HCT116 (cell line): ENCODE data around the gene NGEF. TPM values are rescaled to one million over a fixed set of nuclear protein-coding genes. Genes with fewer than 3 reads are reported as not detected.

Source experiments
- ATAC-seq: fragments of 200-7000 bp; cut with Tn5 transposase; 2 replicates; pipeline ENCODE4 v1.9.1; 2020; ENCODE audit warnings: mild to moderate bottlenecking, moderate library complexity
- BruUV-seq: library from RNA; stranded (reverse); fragments of 400-500 nt; replicated peaks from 2 replicates; lab custom pipeline; 2021; lab: Mats Ljungman, UMichigan
- CTCF ChIA-PET: fragments of 300-600 bp; sonication (Branson Sonifier 250); formaldehyde crosslinking; loops from one replicate; lab custom pipeline; 2021; ENCODE audit warnings: antibody characterized with exemption; lab: Charles Lee
- POLR2A ChIA-PET: fragments of 300-600, 350-600 bp; sonication (Branson Sonifier 250); formaldehyde crosslinking; loops from one replicate; lab custom pipeline; 2021; ENCODE audit warnings: antibody characterized with exemption; lab: Charles Lee
- RAD21 ChIA-PET, 2 experiments: fragments of 300-600 bp; sonication (Branson Sonifier 250); formaldehyde crosslinking; loops; one replicate each; lab custom pipeline; 2023; ENCODE audit warnings: low total read pairs in 2 of 2; ENCODE audit not compliant: uncharacterized antibody in 2 of 2, unreplicated experiment in 2 of 2, low non-redundant PET in 1 of 2; lab: Charles Lee
- DNase-seq: peaks from one replicate; pipeline ENCODE4 v3.0.0-alpha.2; 2010; ENCODE audit warnings: low read depth, low spot score
- H2AFZ ChIP-seq: fragments of 200-600 bp; shearing (Covaris generic), sonication (generic); 2 replicates; pipeline ENCODE4 v1.6.1; 2017; ENCODE audit warnings: low read depth, mixed run types, mixed read lengths, antibody characterized with exemption, low read length; ENCODE audit not compliant: poor library complexity, severe bottlenecking
- H3K27ac ChIP-seq: 2 replicates; pipeline ENCODE4 v1.5.1; 2012; ENCODE audit warnings: low read depth, low read length
- H3K27me3 ChIP-seq: fragments of 200-600 bp; sonication (generic); 2 replicates; pipeline ENCODE4 v1.6.1; 2016; ENCODE audit warnings: mixed run types, low read length, mixed read lengths; ENCODE audit not compliant: insufficient read depth
- H3K36me3 ChIP-seq, 2 experiments: fragments of 200-500 bp in 1 of 2; fragments of 200-600 bp in 1 of 2; sonication (Bioruptor generic) in 1 of 2; sonication (generic) in 1 of 2; 2 replicates each; pipeline versions ENCODE4 v1.5.1 to v1.6.1; 2014 to 2016; ENCODE audit warnings: low read length in 2 of 2, inconsistent platforms in 1 of 2, mixed read lengths in 1 of 2, mixed run types in 1 of 2; ENCODE audit not compliant: insufficient read depth in 2 of 2, control insufficient read depth in 1 of 2
- H3K4me1 ChIP-seq, 2 experiments: fragments of 200-600 bp in 1 of 2; sonication (generic) in 1 of 2; 2 replicates each; pipeline versions ENCODE4 v1.5.1 to v1.6.1; 2012 to 2017; ENCODE audit warnings: low read length in 2 of 2, inconsistent platforms in 1 of 2, mild to moderate bottlenecking in 1 of 2, mixed read lengths in 1 of 2, mixed run types in 1 of 2, moderate library complexity in 1 of 2; ENCODE audit not compliant: insufficient read depth in 2 of 2, control insufficient read depth in 1 of 2
- H3K4me2 ChIP-seq: fragments of 200-600 bp; sonication (generic); 2 replicates; pipeline ENCODE4 v1.6.1; 2017; ENCODE audit warnings: mixed run types, low read length, mixed read lengths
- H3K4me3 ChIP-seq, 2 experiments: fragments of 200-600 bp in 1 of 2; sonication (generic) in 1 of 2; replicated peaks in 1 of 2; 2 replicates each; pipeline ENCODE4 v1.5.1; 2011 to 2016; ENCODE audit warnings: low read length in 2 of 2, control low read depth in 1 of 2, low read depth in 1 of 2, mild to moderate bottlenecking in 1 of 2, mixed read lengths in 1 of 2, mixed run types in 1 of 2
- H3K79me2 ChIP-seq: fragments of 200-600 bp; sonication (generic); 2 replicates; pipeline ENCODE4 v1.6.1; 2017; ENCODE audit warnings: mild to moderate bottlenecking, mixed run types, low read length, moderate library complexity, mixed read lengths; ENCODE audit not compliant: insufficient read depth
- H3K9ac ChIP-seq: fragments of 200-600 bp; sonication (generic); 2 replicates; pipeline ENCODE4 v1.6.1; 2016; ENCODE audit warnings: low read length, mixed read lengths
- H3K9me2 ChIP-seq: fragments of 200-600 bp; sonication (generic), shearing (Covaris generic); 2 replicates; pipeline ENCODE4 v1.6.1; 2017; ENCODE audit warnings: mixed run types, mild to moderate bottlenecking, moderate library complexity; ENCODE audit not compliant: insufficient read depth
- H3K9me3 ChIP-seq, 2 experiments: fragments of 200-500 bp in 1 of 2; fragments of 200-600 bp in 1 of 2; sonication (Bioruptor generic) in 1 of 2; sonication (generic) in 1 of 2; 2 replicates each; pipeline ENCODE4 v1.6.1; 2014 to 2017; ENCODE audit warnings: low read length in 2 of 2, mixed read lengths in 2 of 2, inconsistent platforms in 1 of 2, low read depth in 1 of 2, mild to moderate bottlenecking in 1 of 2, mixed run types in 1 of 2, moderate library complexity in 1 of 2; ENCODE audit not compliant: control insufficient read depth in 1 of 2, insufficient read depth in 1 of 2
- H4K20me1 ChIP-seq: fragments of 200-600 bp; sonication (generic), shearing (Covaris generic); 2 replicates; pipeline ENCODE4 v1.6.1; 2017; ENCODE audit warnings: mixed run types, mild to moderate bottlenecking, moderate library complexity; ENCODE audit not compliant: insufficient read depth
- EGR1 ChIP-seq: IDR thresholded peaks from 2 replicates; pipeline ENCODE4 v1.6.1; 2012; ENCODE audit warnings: low read depth
- ELF1 ChIP-seq: IDR thresholded peaks from 2 replicates; pipeline ENCODE4 v1.6.1; 2012; ENCODE audit warnings: low read depth, borderline replicate concordance
- EZH2 ChIP-seq: fragments of 200-600 bp; sonication (generic); IDR thresholded peaks from 2 replicates; pipeline ENCODE4 v1.6.1; 2017; ENCODE audit warnings: antibody characterized with exemption, mixed run types
- FOSL1 ChIP-seq: IDR thresholded peaks from 2 replicates; pipeline ENCODE4 v1.6.1; 2012; ENCODE audit warnings: low read depth
- MAX ChIP-seq: IDR thresholded peaks from 2 replicates; pipeline ENCODE4 v1.6.1; 2012
- POLR2AphosphoS5 ChIP-seq: IDR thresholded peaks from 2 replicates; pipeline ENCODE4 v1.6.1; 2011; ENCODE audit warnings: mild to moderate bottlenecking, low read depth, low read length, moderate library complexity
- RAD21 ChIP-seq: IDR thresholded peaks from 2 replicates; pipeline ENCODE4 v1.6.1; 2012; ENCODE audit warnings: low read depth, mild to moderate bottlenecking
- SIN3A ChIP-seq: IDR thresholded peaks from 2 replicates; pipeline ENCODE4 v1.6.1; 2012; ENCODE audit warnings: low read depth
- SP1 ChIP-seq: IDR thresholded peaks from 2 replicates; pipeline ENCODE4 v1.6.1; 2012; ENCODE audit warnings: low read depth
- TCF7L2 ChIP-seq: IDR thresholded peaks from 2 replicates; pipeline ENCODE4 v1.7.0; 2011; ENCODE audit warnings: borderline replicate concordance, inconsistent platforms; ENCODE audit not compliant: insufficient read depth, insufficient read length; ENCODE audit errors: extremely low read depth
- ZNF274 ChIP-seq: fragments of 200-500 bp; sonication (Bioruptor generic); IDR thresholded peaks from 2 replicates; pipeline ENCODE4 v1.6.1; 2014; ENCODE audit warnings: mild to moderate bottlenecking, low read depth, low read length, inconsistent platforms
- intact Hi-C: fragments of 100-400 bp; cut with micrococcal nuclease; formaldehyde crosslinking; loops from 2 replicates; pipeline ENCODE4 v1.10.0; 2022
- total RNA-seq: library from RNA; stranded (reverse); gene quantifications from one replicate; pipeline ENCODE4 v1.2.1, GENCODE V29; 2021; ENCODE audit not compliant: unreplicated experiment
- TF ChIP-seq, protein P1 (sequence below): IDR thresholded peaks from 2 replicates; pipeline ENCODE4 v1.6.1; 2011; ENCODE audit warnings: mild to moderate bottlenecking, low read length, moderate library complexity; ENCODE audit not compliant: insufficient replicate concordance; ENCODE audit errors: extremely low read depth

Gene NGEF
- total RNA-seq, 1 experiment from 2014 or later = 12.6 TPM

- Histone ChIP-seq H3K36me3 (no peaks in the 10 kb centered on the region), H3K9me3 (no peaks in the 10 kb centered on the region), H3K79me2 (no peaks in the 10 kb centered on the region), H2AFZ (no peak overlapping the region), H3K27me3 (no peaks in the 10 kb centered on the region), H3K27ac (no peak overlapping the region), H4K20me1 (no peaks in the 10 kb centered on the region), H3K9me2 (no peaks in the 10 kb centered on the region), H3K4me2 (no peak overlapping the region), H3K4me3 (no peak overlapping the region), H3K9ac (no peak overlapping the region), H3K4me1 (no peaks in the 10 kb centered on the region)
- no TSS peak for BruUV-seq
- ChIA-PET CTCF (no interaction called here), RAD21 (no interaction called here), POLR2A (no interaction called here)
- TF ChIP-seq, protein P1, sequence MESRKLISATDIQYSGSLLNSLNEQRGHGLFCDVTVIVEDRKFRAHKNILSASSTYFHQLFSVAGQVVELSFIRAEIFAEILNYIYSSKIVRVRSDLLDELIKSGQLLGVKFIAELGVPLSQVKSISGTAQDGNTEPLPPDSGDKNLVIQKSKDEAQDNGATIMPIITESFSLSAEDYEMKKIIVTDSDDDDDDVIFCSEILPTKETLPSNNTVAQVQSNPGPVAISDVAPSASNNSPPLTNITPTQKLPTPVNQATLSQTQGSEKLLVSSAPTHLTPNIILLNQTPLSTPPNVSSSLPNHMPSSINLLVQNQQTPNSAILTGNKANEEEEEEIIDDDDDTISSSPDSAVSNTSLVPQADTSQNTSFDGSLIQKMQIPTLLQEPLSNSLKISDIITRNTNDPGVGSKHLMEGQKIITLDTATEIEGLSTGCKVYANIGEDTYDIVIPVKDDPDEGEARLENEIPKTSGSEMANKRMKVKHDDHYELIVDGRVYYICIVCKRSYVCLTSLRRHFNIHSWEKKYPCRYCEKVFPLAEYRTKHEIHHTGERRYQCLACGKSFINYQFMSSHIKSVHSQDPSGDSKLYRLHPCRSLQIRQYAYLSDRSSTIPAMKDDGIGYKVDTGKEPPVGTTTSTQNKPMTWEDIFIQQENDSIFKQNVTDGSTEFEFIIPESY = no peak
- TF ChIP-seq ZNF274 (no peak), MAX (no peak), EGR1 (no peak), RAD21 (no peak)
- intact Hi-C loops = no loop called here
- DNase-seq (no peak), ATAC-seq (no peak)
These were observed 28.8 kb upstream of the NGEF start for GRCh38 chr2:233041722-233042323.

DNA sequence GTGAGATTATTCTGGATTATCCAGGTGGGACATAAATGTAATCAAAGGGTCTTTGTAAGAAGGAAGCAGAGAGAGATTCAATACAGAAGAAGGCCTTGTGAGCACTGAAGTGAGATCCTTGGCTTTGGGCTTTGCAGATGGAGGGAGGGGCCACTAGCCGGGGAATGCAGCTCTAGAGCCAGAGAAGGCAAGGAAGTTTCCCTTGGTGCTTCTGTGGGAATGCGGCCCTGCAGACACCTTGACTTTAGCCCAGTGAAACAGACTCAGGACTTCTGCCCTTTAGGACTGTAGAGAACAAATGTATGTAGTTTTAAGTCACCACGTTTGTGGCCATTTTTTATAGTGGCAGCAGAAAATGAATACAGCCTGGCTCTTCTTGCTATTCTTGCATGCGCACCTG lies 27.5 kb upstream of the NGEF start:
- Histone ChIP-seq H3K4me1 (no peaks in the 10 kb centered on the region), H3K27me3 (no peaks in the 10 kb centered on the region), H3K79me2 (no peaks in the 10 kb centered on the region), H3K27ac (no peak overlapping the region), H3K4me2 (no peak overlapping the region), H3K9me2 (no peaks in the 10 kb centered on the region), H4K20me1 (no peaks in the 10 kb centered on the region)
- no peak for DNase-seq
- POLR2A ChIA-PET = no interaction called here
- RAD21 ChIA-PET = no interaction called here
- TF ChIP-seq ZNF274 (no peak), ELF1 (no peak), EZH2 (no peak), SIN3A (no peak), SP1 (no peak), POLR2AphosphoS5 (no peak), MAX (no peak), TCF7L2 (no peak), FOSL1 (no peak)
- TF ChIP-seq, all 23 proteins: peak for 0
- BruUV-seq = no TSS peak
- Histone ChIP-seq H3K9ac (no peak overlapping the region), H3K36me3 (no peaks in the 10 kb centered on the region), H2AFZ (no peak overlapping the region), H3K4me3 (no peak overlapping the region), H3K9me3 (peaks cover 0 to 2% of the 10 kb centered on the region in 2 experiments; a peak in 1 of 4 replicates)
- ATAC-seq = no peak
- intact Hi-C loops = no loop called here
- CTCF ChIA-PET = no interaction called here
